GM12801 (cell line): ENCODE measurements around the gene TOB1.

Experiments
- TF ChIP-seq, protein P1 (sequence below): IDR thresholded peaks from one replicate; pipeline ENCODE4 v1.5.1; 2011; ENCODE audit warnings: control low read depth; ENCODE audit not compliant: insufficient read length; ENCODE audit errors: extremely low read depth

The TOB1 gene

GRCh38 chr17:50882851-50883250, 16.7 kb upstream of the TOB1 start:
- TF ChIP-seq, protein P1, sequence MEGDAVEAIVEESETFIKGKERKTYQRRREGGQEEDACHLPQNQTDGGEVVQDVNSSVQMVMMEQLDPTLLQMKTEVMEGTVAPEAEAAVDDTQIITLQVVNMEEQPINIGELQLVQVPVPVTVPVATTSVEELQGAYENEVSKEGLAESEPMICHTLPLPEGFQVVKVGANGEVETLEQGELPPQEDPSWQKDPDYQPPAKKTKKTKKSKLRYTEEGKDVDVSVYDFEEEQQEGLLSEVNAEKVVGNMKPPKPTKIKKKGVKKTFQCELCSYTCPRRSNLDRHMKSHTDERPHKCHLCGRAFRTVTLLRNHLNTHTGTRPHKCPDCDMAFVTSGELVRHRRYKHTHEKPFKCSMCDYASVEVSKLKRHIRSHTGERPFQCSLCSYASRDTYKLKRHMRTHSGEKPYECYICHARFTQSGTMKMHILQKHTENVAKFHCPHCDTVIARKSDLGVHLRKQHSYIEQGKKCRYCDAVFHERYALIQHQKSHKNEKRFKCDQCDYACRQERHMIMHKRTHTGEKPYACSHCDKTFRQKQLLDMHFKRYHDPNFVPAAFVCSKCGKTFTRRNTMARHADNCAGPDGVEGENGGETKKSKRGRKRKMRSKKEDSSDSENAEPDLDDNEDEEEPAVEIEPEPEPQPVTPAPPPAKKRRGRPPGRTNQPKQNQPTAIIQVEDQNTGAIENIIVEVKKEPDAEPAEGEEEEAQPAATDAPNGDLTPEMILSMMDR: no peak

DNA sequence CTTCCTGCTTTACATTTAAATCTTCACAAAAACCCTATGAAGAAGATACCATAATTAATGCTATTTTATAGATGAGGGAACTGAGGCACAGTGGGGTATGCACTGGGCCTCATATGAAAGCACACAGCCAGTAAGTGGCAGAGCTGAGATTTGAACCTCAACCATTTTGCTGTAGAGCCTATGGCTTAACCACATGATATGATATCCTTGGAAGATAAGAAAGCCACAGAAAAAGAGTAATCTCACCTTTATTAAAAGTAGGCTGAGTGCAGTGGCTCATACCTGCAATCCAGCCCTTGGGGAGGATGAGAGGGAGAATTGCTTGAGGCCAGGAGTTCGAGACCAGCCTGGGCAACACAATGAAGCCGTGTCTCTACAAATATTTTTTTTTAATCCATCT, 15.0 kb upstream of the TOB1 start:
- TF ChIP-seq, protein P1: no peak

- TF ChIP-seq, protein P1: no peak
These were observed 12.9 kb upstream of the TOB1 start for GRCh38 chr17:50879086-50879485.

DNA sequence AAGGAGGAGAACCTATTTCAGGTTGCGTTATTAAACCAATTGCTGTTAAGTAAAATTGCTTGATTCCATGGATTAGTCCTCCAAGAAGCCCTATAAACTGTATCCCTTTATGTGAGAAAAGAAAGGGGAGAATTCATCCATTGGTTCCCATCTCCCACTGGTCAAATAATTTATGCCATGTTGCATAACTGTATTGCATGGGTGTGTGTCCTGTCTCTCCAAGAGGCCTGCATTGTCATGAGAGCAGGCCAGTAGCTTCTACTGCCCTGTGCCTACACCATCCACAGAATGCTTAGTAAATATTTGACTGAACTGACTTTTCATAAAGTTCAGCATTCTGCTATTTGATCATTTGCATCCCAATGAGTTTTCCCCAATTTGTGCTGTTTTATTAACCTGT, 11.7 kb upstream of the TOB1 start:
- TF ChIP-seq, protein P1: no peak

- TF ChIP-seq, protein P1: no peak
These were observed 8.9 kb upstream of the TOB1 start for GRCh38 chr17:50875074-50875473.

DNA sequence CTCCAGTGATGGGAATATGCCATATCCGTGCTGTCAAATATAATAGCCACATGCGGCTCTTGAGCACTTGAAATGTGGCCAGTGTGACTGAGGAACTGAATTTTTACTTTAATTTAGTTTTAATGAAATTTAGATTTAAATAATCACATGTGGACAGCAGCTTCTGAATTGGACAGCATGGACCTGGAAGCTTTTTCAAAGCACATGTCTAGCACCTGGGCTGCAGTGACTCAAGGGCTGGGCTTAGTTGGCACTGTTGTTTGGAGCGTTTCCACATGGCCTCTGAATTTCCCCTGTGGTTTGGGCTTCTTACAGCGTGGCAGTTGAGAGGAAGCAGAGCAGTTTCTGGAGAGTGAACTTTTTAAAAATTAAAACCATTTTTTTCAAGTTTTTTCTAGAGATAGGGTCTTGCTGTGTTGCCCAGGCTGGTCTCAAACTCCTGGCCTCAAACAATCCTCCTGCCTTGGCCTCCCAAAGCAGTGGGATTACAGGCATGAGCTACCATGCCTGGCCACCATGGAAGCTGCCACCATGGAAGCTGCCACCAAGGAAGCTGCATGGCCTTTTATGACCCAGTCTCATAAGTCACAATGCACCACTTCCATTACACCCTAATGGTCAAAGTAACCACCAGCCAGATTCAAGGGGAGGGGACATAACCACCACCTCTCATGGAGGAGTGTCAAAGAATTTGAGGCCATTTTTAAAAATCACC, 6.7 kb upstream of the TOB1 start:
- TF ChIP-seq, protein P1: no peak

GRCh38 chr17:50871898-50872297, 5.7 kb upstream of the TOB1 start:
- TF ChIP-seq, protein P1: no peak
